Globus pallidus (tissue), 1 donor: ENCODE measurements around the gene PCSK5.
"Not testable (repeated sequence)": the region's sequence is repeated elsewhere in the genome, so short reads cannot be mapped to it uniquely, and the experiment has no call there.

Experiments used
- DNase-seq: peaks from one replicate; pipeline ENCODE4 v3.0.0-alpha.2; 2015; ENCODE audit warnings: low spot score

PCSK5 gene

GRCh38 chr9:75889977-75890471, 449 bp upstream of the PCSK5 start:
- peak; percentile 62 for DNase-seq

GRCh38 chr9:75891277-75891741, 836 bp downstream of the PCSK5 start:
- peak; percentile 35 for DNase-seq

- DNase-seq = peak; percentile 26
These were observed 1.3 kb downstream of the PCSK5 start for GRCh38 chr9:75891771-75892215.

- DNase-seq = peak; percentile 44
These were observed 1.9 kb downstream of the PCSK5 start for GRCh38 chr9:75892216-75892911.

- DNase-seq = no peak
These were observed 2.6 kb downstream of the PCSK5 start for GRCh38 chr9:75893106-75893505.

- no peak for DNase-seq
These were observed 4.1 kb downstream of the PCSK5 start for GRCh38 chr9:75894566-75894965.

- DNase-seq = no peak
These were observed 4.6 kb downstream of the PCSK5 start for GRCh38 chr9:75895112-75895511.

- DNase-seq = no peak
These were observed 5.7 kb downstream of the PCSK5 start for GRCh38 chr9:75896193-75896592.

GRCh38 chr9:75900893-75901524, 10.5 kb downstream of the PCSK5 start:
- not testable (repeated sequence) for DNase-seq

GRCh38 chr9:75903785-75904360, 13.4 kb downstream of the PCSK5 start:
- DNase-seq = no peak

GRCh38 chr9:75904364-75904763, 13.9 kb downstream of the PCSK5 start:
- no peak for DNase-seq

- DNase-seq = no peak
These were observed 16.1 kb downstream of the PCSK5 start for GRCh38 chr9:75906531-75906930.

GRCh38 chr9:75907329-75907728, 16.9 kb downstream of the PCSK5 start:
- no peak for DNase-seq

- no peak for DNase-seq
These were observed 17.4 kb downstream of the PCSK5 start for GRCh38 chr9:75907923-75908322.

- no peak for DNase-seq
These were observed 19.3 kb downstream of the PCSK5 start for GRCh38 chr9:75909776-75910175.

GRCh38 chr9:75910731-75911130, 20.3 kb downstream of the PCSK5 start:
- no peak for DNase-seq

GRCh38 chr9:75911390-75911789, 20.9 kb downstream of the PCSK5 start:
- no peak for DNase-seq

GRCh38 chr9:75912951-75913350, 22.5 kb downstream of the PCSK5 start:
- DNase-seq = no peak

- DNase-seq = no peak
These were observed 23.5 kb downstream of the PCSK5 start for GRCh38 chr9:75914002-75914401.

- DNase-seq = no peak
These were observed 24.5 kb downstream of the PCSK5 start for GRCh38 chr9:75914883-75915452.

GRCh38 chr9:75918154-75918553, 27.7 kb downstream of the PCSK5 start:
- DNase-seq = no peak

GRCh38 chr9:75918909-75919308, 28.4 kb downstream of the PCSK5 start:
- DNase-seq = no peak
